GM18858 (cell line): Measurements from ENCODE around the gene TRMT112.

ENCODE experiments used
- ATAC-seq: cut with Tn5 transposase; IDR thresholded peaks from one replicate; pipeline ENCODE4 v1.9.1; 2021; ENCODE audit not compliant: unreplicated experiment

Gene TRMT112

DNA sequence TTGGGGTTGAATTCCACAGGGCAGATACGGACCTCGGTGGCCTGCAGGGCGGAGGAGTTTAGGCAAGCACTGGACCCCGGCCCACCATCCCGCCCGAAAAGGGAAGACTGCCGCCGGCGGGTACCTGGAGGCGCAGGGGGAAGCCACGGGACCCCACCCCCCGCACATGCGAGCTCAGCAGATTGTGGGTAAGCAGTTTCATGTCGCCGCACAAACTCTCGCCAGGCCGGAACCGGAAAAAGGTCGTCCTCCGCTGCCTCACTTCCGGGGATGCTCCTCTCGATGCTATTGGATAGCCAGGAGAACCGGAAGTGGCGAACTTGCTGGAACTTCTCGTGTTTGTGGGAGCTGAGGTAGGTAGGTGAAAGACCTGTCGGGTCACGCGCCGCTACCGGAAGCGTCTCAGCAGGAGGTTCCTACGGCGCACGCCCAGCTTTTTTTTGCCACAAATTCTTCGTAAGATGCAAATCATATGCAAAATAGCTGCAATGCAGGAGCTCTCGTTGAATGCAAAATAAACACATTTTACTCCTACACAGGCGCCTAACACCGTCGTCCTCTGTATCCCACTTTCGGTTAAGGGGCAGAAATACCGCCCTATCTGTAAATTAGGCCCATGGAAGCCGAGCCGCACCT is at the start of gene TRMT112:
Gene TRMT112 (minus strand): TSS at position 235 of the 636 bp plus-strand sequence. CDS start 33 bp downstream, at position 202.
- peak; percentile 47 for ATAC-seq

DNA sequence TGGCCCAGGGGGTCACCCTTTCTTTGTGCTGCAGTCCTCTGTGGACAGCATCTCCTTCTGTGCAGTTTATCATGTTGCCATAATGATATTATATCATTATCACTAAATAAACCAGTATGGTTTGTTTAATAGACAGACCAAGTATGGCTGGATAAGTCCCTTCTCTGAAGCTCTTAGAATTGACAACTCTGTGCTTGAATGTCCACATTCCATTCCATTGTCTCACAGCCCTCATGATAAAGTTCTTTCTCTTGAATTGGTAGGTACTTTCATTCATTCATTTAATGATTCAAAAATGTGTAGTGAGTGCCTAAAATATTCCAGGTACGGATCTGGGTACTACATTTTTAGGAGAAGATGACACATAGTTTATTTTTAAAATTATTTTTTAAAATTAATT is 49.4 kb upstream of the TRMT112 start:
- no peak for ATAC-seq

DNA sequence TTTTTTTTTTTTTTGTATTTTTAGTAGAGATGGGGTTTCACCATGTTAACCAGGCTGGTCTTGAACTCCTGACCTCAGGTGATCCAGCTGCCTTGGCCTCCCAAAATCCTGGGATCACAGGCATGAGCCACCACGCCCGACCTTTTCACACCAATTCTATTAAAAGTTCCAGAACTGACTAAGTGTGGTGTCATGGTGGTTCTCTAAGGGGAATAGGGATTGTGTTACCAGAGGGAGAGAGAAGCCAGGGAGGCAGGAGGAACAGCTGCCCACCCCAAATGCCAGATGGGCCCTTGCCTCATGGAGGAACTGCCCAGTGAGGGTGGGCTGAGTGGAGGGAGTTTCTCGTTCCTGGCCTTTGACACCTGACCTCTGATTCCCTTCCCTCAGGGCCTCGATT is 47.6 kb upstream of the TRMT112 start:
- no peak for ATAC-seq

DNA sequence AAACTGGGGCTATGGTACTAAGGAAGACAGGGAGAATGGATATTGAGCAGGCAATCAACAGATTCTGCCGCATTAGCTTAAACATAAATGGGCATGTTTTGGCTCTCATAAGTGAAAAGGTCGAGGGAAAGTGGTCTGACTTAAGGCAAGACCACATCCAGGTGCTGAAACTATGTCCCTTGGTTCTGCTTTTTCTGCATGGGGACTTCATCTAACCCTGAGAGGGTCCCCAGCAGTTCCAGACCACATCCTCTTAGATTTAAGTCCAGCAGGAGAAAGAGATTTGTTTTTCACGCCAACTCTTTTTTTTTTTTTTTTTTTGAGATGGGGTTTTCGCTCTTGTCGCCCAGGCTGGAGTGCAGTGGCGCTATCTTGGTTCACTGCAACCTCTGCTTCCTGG is 47.1 kb upstream of the TRMT112 start:
- no peak for ATAC-seq

DNA sequence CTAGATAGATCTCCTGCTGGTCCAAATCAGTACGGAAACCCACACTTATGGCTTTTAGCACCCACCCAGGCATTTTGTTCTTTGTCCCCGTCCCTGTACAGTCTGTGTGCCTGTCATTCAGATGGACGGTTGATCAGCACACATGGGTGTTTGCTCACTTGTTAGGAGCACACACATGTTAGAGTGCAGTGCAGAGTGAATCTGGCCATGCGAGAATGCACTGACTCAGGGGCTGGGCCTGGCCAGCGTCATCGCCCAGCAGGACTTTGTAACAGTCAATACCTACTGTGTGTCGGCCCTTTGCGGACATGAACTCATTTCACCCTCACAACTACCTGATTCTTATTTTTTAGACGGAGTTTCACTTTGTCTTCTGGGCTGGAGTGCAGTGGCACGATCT is 45.0 kb upstream of the TRMT112 start:
- ATAC-seq: no peak

DNA sequence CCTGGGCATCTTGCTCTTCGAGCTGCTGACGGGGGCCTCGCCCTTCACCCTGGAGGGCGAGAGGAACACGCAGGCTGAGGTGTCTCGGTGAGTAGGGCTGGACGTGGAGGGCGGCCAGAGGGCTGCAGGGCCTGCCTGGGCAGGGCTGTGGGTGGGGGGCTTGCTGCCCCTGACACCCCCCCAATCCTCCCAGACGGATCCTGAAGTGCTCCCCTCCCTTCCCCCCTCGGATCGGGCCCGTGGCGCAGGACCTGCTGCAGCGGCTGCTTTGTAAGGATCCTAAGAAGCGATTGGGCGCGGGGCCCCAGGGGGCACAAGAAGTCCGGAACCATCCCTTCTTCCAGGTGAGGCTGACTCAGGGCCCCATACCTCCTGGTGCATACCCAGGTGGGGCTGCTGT is 44.3 kb upstream of the TRMT112 start:
- ATAC-seq: no peak

DNA sequence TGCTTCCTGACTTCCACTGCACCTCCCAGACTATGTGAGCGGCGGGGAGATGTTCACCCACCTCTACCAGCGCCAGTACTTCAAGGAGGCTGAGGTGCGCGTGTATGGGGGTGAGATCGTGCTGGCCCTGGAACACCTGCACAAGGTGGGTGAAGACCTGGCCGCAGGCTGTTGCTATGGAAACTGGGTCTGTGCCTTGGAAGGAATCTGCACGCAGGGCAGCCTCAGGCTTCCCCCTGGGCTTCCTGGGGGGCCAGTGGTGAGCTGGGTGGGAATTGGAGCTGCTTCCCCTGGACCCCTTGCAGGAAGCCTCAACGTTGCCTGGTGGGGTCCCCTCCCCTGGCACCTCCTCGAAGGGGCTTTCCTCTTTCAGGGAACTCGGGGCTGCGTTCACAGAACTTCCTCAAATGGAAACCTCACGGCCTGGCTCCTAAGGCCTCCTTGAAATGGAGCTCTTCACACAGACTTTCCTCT is 43.1 kb upstream of the TRMT112 start:
- ATAC-seq: no peak

DNA sequence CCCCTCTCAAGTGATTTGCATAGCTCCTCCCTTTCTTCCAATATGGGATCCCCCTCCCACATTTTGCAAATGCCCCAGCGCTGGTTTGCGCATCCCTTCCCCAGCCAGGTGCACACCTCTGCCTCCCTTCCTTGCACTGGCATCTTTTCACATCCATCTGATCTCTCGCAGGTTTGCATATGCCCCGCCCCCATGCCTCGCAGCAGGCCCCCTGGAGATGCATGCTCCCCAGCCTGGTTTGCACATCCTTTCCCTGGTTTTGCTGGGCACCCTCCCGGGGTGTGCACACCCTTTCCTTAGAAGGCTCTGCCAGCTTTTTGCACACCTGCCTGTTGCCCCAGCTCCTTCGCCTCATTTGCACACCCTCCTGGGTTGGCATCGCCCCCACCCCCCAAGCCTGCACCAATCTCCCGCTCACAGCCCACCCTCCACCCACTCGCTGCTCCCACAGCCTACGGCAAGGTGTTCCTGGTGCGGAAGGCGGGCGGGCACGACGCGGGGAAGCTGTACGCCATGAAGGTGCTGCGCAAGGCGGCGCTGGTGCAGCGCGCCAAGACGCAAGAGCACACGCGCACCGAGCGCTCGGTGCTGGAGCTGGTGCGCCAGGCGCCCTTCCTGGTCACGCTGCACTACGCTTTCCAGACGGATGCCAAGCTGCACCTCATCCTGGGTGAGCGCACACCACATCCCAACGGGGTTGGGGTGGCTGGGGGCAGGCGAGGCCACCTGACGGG is 42.5 kb upstream of the TRMT112 start:
- no peak for ATAC-seq

DNA sequence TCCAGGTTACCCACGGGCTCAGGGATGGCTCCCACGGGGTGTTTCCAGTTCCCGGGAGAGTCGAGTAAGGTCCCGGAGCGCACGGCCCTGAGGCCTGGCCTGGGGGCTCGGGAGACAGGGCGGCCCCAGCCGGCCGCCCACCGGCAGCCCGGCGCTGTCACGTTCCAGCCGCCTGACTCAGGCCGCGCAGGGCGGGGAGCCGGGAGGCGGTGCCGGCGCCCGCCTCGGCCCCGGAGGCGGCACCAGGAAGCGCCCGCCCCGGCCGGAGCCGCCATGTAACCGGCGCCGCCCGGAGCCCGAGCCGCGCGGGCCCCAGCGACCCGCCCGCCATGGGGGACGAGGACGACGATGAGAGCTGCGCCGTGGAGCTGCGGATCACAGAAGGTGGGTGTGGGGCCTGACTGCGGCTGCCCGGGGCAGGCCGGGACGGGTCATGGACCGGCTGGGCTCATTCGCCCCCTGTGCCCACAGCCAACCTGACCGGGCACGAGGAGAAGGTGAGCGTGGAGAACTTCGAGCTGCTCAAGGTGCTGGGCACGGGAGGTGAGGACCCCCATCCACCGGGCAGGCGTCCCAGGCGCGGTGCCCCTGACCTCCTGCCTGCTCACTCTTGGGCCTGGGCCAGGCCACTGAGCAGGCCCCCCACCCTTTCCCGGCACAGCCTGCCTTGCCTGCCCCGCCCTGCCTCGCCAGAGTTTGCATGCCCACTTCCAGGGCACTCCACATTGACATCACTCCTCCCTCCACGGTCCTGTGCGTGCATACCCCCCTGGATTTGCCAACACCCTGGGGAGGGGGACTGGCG is 41.8 kb upstream of the TRMT112 start, which contains the start of gene RPS6KA4:
Gene RPS6KA4 (plus strand): TSS at position 256 of the 805 bp plus-strand sequence. CDS start 74 bp downstream, at position 330.
- no peak for ATAC-seq

DNA sequence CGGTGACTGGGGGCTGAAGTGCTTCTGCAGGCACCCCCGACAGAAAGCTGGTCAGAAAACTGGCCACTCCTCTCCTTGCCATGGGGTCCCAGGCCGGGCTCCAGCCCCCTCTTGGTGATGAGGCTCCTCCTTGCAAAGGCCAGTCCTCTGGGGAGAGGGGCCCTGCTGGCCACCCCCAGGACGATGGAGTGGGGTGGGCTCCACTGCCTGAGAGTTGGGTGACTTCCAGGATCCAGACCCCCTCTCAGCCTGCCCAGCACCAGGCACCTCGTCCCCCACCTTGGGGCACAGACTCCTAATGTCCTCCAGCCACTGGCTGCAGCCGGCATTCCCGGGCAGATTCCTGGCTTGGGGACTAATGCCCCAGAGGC is 41.2 kb upstream of the TRMT112 start:
- ATAC-seq: no peak

DNA sequence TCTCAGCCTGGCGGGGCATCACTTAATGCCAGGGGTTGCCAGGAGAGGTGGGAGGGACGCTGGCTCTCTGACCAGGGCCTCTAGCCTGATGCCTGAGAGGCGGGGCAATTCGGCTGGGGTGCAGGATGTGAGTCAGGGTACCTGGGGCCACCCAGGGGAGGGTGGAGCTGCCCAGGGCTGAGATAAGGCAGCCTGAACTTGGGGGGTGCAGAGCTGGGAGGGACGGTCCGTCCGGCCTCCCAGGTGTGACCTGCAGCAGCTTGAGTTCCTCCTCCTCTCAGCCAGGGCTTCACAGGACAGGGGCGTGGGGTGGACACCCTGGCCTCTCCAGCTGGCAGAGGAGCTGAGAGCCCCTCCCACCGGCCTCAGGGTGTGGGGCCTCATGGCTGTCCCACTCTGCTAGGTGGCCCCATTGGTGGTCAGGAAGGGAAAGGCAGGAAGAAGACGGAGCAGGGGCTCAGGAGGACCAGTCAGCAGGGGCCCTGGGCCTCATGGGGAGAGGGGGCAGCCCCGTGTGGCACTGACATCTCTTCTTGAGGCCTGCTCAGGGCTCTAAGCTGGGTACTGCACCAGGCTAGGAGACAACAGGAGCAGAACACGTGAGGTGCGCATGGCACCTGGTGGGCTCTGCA is 40.7 kb upstream of the TRMT112 start:
- ATAC-seq: no peak

DNA sequence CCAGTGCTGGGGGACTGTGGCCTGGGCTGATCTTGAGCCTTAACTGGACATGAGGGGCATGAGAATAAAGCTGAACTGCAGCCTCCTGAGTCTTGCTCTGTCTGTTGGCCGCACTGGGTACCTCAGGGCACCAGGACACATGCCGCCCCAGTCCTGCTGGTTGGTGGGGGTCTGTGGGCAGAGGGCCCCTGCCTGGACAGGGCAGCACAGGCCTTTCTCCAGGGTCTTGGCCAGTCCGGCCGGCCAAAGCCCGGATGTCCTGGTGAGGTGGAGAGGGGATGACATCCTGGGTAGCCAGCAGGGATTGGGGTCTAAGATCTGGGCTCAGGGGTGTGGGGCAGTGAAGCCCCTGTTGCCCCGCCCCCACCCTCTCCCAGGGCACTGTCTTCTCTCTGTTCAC is 40.1 kb upstream of the TRMT112 start:
- no peak for ATAC-seq

DNA sequence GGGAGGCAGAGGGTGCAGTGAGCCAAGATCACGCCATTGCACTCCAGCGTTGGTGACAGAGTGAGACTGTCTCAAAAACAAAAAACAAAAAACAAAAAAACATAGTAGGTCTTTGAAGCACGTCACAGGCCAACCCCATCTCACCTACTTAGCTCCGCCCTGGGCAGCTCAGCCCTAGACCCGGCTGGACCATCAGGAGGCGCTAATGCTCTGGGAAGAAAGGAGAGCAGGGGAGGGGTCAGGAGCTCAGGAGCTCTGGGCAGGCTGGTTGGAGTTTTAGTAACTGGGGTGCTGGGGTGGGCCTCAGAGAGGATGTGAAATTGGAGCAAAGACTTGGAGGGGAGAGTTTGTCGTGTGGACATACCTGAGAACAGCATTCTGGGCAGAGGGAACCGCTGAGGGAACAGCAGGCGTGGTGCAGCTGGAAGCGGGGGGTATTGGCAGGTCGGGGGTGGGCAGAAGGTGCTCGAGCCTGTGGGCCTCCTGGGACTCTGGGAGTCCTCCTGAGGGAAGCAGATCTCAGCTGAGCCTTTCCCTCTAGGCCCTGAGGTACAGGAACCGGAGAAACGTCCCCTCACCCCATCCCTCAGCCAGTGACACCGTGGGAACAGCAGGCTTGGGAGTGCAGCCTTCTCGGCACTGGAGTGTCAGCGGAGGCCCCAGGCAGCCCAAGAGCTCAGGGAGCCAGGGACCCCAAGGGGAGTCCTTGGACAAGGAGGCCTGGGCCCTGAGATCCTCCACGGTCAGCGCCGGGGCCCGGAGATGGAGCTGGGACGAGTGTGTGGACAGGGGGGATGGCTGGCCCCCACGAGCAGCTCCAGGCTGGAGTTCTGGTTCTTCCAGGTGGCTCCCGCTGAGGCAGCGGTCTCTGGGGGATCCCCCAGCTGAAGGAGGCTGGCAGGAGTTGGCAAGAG is 39.4 kb upstream of the TRMT112 start:
- ATAC-seq: no peak

DNA sequence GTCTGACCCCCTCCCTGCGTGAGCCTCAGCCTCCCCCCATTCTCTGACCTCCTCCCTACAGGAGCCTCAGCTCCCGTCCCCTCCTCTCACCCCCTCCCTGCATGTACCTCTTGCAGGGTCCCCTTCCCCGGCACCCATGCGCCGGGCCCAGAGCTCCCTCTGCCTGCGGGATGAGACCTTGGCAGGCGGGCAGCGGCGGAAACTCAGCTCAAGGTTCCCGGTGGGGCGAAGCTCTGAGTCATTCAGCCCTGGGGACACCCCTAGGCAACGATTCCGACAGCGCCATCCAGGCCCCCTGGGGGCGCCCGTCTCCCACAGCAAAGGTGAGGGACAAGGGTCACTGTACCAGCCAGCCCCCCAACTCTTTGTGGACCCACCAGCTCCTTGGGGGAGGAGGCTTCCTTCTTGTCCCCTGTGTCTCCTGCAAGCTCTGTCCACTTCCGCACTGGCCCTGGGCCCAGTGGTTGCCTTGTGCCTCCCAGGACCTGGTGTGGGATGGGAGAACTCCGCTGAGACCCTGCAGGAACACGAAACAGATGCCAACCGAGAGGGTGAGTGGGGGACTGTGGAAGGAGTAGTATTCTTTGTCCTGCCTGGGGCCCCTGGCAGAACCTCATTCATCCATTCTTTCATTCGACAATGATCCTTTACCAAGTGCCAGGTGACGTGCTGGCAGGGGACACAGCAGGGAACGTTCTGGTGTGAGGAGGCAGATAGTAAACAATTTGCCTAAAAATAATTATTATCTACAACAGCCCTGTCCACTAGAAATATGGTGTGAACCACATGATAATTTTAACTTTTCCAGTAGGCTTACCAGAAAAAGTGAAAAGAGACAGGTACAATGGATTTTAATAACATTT is 38.0 kb upstream of the TRMT112 start:
- ATAC-seq: no peak

DNA sequence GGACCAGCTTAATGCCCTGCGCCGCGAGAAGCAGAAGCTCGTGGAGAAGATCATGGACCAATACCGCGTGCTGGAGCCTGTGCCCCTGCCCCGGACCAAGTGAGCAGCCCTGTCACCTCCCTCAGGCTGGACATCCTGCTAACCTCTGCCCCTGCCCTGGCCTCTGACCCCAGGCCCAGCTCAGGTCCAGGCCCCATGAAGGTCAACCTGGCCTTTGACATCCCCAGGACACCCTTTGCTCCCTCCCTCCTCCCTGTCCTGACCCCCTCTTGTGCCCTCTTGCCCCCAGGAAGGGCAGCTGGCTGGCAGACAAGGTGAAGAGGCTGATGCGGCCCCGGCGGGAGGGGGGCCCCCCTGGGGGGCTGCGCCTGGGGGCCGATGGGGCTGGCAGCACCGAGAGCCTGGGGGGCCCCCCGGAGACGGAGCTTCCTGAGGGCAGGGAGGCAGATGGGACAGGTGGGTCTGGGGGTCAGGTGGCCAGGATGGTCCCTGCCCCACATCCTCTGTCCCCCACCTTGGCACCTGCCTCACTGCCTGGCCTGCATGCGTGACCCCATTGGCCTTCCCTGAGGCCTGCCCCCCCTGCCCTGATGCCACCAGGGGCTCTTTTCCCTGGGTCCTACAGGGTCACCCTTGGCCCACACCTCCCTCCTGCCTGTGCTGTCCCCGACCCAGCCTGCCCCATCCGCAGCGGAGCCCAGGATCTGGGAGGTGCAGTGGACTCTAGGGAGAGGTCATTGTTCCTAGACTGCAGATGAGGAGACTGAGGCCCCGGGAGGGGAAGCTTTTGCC is 36.6 kb upstream of the TRMT112 start:
- ATAC-seq: no peak

DNA sequence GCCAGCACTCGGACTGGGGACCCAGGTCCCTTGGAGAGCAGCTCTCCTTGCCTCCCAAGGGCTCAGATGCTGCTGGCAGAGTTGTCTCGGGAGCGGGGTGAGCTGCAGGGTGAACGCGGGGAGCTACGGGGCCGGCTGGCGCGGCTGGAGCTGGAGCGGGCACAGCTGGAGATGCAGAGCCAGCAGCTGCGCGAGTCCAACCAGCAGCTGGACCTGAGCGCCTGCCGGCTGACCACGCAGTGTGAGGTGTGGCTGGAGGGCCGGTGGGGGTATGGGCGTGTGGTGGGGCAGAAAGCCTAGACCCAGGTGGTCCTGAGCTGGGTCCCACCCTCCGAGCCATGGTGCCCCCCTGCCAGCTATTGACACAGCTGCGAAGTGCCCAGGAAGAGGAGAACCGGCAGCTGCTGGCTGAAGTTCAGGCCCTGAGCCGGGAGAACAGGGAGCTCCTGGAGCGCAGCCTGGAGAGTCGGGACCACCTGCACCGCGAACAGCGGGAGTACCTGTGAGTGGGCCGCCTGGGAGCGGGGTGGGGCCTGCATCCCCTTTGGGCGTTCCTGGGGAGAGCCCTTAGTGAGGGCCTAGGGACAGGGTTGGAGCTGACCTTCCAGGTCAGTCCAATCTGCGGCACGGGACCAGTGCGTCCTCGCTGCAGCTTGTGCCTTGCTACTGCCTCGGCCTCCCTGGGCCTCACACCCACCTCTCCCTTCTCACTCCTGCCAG is 35.8 kb upstream of the TRMT112 start:
- ATAC-seq: no peak

DNA sequence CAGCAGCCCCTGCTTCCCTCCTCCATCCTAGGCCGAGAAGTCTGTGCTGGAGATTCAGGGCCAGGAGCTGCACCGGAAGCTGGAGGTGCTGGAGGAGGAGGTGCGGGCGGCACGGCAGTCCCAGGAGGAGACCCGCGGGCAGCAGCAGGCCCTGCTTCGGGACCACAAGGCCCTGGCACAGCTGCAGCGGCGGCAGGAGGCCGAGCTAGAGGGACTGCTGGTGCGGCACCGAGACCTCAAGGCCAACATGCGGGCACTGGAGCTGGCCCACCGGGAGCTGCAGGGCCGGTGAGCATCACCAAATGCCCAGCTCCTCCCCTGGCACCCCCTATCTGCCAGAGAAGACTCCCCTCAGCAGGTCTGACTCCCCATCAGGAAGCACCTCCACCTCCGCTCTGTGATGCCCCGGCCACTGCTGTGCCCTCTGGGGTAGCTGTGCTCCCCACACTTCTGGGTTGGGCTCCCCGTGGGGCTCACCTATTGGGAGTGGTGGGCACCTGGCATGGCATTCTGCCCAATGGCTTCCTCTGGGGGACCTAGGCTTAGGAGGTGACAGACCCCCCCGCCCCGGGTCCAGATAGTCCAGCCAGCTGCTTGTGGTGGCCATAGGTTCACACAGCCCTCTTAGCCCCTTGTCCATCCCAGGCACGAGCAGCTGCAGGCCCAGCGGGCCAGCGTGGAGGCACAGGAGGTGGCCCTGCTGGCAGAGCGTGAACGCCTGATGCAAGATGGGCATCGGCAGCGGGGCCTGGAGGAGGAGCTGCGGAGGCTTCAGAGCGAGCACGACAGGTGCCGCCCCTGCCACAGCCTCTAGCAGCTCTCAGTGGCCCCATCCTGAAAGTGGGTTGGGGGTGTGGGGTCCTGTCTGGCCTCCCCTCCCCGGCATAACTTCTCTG is 35.0 kb upstream of the TRMT112 start:
- no peak for ATAC-seq
